GM19193 (cell line): ENCODE measurements around the gene CD9.

Experiments used
- POLR2A ChIP-seq: IDR thresholded peaks from 4 replicates; pipeline ENCODE4 v1.6.1; 2011; ENCODE audit not compliant: insufficient read depth, insufficient read length; ENCODE audit errors: extremely low read depth

CD9 gene

DNA sequence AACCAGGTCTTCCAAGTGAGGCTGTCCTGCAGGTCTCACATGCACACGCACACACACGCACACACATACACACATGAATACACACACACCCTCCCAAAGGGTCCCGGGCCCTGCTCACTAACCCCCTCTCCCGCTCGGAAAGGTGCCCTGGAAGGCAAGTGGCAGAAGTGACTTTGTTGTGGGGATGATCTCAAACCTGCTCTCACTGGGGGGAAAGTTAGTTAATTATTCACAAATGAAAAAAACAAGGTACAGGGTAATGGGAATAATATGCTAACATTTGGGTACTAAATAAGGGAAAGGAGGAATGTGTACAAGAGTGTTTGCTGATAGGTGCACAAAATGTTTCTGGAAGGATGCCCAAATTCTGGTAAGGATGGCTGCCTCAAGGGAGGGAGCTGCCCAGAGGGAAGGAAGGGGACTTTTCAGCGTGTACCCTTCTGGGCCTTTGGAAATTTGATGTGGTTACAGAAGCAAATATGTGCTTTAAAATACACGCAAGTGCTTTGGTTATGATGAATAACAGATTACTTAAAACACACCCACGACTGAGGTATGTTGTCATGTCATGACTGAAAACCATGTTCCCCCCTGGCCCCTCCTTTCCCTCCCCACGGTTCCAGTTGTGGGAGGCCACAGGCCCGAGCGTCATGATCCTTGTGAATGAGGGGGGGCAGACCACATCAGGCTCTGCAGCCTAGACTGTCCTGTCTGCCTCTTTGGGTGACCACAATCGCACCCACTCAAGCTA, 66.9 kb downstream of the CD9 start:
- no peak for TF ChIP-seq POLR2A

GRCh38 chr12:6268484-6269157, 68.4 kb downstream of the CD9 start:
- no peak for TF ChIP-seq POLR2A

DNA sequence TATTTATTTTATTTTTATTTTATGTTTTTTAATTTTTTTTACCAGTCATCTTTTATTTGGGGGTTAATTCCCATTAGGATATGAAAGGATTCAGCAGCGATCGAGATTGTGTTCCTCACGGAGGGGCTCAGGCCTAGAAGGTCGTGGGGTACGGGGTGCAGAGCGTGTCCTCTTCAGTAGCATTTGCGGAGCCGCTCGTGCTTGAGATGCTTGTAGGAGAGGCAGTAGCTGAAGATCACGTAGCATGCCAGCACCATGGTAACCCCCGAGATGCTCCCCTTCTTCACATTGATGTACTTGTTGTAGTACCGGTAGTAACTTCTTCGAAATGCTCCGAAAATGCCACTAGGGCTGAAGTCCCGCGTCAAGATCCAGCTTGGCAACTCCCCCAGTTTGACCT, 69.8 kb downstream of the CD9 start:
- TF ChIP-seq POLR2A = no peak

DNA sequence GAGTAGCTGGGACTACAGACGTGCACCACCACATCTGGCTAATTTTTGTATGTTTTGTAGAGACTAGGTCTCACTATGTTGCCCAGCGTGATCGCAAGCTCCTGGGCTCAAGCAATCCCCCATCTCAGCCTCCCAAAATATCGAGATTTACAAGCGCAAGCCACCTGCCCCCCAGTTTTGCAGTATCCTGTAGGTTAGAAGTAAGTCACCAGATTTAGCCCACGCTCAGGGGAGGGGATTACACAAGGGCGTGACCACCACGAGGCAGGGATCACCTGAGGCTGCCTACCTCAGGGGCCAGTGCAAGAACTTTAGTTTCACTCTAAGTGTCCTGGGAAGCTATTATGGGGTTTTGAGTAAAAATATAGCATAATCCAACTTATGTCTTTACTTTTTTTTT, 71.1 kb downstream of the CD9 start:
- TF ChIP-seq POLR2A = no peak

DNA sequence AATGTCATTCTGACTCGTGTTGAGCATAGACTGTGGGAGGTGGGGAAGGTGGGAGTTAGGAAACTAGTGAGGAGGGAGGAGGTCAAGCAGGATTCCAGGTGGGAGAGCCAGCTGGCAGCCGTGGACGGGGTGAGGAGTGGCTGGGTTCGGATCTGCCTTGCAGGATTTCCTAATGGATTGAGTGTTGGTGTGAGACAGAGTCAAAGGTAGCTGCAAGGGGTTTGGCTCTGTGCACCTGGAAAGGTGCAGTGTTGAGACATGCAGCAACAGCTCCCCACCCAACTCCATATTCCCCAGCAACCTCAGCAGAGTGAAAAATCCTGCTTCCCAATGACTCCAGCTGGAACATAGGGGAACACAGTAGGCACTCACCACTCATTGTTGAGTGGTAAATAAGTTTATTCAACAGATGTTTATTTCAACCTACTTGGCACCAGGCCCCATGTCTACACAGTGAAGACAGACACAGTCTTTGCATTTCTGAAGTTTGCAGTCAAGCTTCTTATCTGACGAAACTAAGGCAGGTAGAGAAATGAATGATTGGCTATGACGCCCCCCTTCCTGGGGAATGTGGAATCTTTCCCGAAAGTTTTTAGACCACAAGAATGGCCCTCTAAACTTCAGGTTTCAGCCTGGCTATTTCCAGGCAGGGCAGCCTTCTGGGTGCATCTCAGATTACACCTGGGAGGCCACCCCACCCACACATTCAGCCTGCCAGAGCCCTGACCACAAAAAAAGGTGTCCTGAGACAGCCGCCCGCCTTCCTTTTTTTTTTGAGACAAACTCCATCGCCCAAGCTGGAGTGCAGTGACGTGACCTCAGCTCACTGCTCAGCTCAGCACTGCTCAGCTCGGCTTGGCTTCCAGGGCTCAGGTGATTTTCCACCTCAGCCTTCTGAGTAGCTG, 72.4 kb downstream of the CD9 start:
- TF ChIP-seq POLR2A = no peak

DNA sequence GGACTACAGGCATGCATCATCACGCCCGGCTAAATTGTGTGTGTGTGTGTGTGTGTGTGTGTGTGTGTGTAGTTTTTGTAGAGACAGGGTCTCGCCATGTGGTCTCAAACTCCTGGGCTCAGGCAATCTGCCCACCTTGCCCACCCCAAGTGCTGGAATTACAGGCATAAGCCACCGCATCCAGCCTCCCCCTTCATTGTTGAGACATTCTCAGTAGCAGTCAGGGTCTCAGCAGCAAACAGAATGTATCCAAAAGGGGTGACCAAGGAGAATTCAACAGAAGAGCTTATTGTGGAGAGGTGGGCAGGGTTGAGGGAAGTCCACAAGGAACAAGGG, 73.0 kb downstream of the CD9 start:
- TF ChIP-seq POLR2A = no peak

- no peak for TF ChIP-seq POLR2A
Observed at GRCh38 chr12:6273541-6274230, 73.5 kb downstream of the CD9 start.

GRCh38 chr12:6274231-6275221, 74.3 kb downstream of the CD9 start:
- no peak for TF ChIP-seq POLR2A

- no peak for TF ChIP-seq POLR2A
Observed at GRCh38 chr12:6275928-6276887, 76.0 kb downstream of the CD9 start.

DNA sequence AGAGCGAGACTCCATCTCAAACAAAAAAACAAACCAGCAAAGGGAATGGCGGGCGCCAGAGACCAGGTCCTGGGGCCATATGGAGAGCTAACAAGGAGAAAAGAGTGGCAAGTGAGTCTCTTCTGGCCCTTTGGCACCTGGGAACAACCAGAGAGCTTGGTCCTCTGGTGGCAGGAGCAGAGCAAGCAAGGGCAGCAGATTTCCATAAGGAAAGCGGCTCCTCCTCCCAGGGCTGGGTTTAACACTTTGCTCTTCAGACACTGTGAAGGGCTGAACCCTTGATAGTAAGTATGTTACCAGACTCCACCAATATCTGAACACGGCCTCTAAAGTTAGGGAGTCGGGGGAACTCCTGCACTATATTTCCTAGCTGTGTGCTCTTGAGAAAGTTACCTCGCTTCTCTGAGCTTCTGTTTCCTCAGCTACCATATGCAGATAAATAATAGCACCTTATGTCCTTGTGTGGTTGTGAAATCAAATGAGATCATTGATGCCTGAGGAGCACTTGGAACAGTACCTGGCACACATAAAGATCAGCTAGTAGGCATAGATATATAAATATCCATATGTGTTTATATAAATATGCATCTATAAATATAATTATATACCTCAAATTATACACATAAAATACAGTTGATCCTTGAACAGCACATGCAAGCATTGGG, 76.9 kb downstream of the CD9 start:
- no peak for TF ChIP-seq POLR2A

DNA sequence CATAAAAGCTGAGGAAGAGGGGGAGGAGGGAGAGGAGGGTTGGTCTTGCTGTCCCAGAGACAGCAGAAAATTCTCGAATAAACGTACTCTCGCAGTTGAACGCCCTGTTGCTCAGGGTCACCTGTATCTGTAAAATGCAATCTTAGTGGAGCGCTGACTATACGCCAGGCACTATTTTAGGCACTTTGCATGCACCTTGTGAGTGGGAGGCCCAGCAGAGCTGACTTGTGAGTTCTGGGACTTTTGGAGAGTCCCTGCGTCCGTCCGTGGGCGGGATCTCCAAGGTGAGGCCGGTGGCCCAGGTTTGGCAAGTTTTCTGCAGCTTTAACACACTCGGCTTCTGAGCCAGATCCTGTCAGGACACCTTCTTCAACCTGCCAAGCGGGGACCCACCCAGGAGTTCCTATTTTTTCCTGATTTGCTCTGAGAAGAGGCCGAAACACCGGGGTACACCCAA, 77.8 kb downstream of the CD9 start:
- TF ChIP-seq POLR2A = no peak
